DMS53 treated with DMSO at 0.1 percent for 48 hours (cell line): ENCODE data around the gene NAA10.
"Not testable (repeated sequence)": the region's sequence is repeated elsewhere in the genome, so short reads cannot be mapped to it uniquely, and the experiment has no call there.

ENCODE experiments used
- DNase-seq: peaks from one replicate; lab custom pipeline; 2025; ENCODE audit not compliant: unreplicated experiment; lab: John Stamatoyannopoulos, UW

Gene NAA10

GRCh38 chrX:153934762-153935325 is at the start of gene NAA10:
Gene NAA10, minus strand, starts transcription at chrX:153935037. Its CDS starts 133 bp downstream, at chrX:153934904.
- peak; percentile 65 for DNase-seq

DNA sequence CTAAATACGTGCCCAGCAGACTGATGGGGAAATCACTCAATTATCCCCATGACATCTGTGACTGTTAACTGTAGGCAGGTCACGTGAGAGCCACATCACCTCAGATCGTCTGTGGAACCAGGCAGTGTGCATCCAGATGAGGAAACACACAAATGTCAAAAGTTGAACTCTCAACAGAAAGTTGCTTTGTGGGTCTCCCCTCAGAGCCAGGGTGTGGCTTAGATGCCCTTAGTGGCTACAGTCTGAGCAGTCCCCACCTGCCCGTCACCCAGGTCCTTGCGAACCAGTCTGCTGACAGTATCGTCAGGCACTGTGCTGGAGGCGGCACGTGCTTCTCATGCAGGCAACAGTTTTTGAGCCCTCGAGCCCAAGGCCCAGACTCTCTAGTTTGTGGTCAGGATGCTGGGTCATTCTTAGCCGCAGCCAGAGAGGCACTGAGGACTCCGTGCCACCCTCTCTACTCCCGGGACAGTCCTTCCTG is 48.5 kb upstream of the NAA10 start:
- no peak for DNase-seq

GRCh38 chrX:153981771-153982533 is 47.1 kb upstream of the NAA10 start:
- DNase-seq, result no peak

GRCh38 chrX:153981231-153981630 is 46.4 kb upstream of the NAA10 start:
- DNase-seq, result no peak

GRCh38 chrX:153980394-153980793 is 45.6 kb upstream of the NAA10 start:
- not testable (repeated sequence) for DNase-seq

DNA sequence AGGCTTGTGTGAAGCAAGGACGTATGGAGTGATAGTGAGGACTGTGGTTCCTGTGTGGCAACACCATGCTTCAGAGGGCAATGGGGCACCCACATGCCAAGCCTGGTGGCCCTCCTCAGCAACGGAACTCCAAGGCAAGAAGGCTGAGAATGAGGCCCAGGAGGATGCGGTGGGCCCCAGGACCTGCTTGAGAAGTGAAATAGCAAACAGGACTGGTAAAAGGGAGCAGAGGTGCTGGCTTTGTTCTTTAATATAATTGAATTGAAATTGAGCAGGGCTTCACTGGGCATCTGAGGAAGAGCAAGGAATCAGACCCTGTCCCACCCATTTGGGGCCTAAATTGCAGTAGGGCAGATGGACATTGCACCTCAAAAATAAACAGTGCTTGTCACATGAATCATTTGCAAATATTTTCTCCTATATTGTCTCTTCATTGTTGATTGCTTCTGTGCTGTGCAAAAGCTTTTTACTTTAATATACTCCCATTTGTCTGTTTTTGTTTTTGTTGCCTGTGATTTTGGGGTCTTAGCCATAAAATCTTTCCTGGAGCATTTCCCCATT is 40.0 kb upstream of the NAA10 start:
- DNase-seq, result no peak

DNA sequence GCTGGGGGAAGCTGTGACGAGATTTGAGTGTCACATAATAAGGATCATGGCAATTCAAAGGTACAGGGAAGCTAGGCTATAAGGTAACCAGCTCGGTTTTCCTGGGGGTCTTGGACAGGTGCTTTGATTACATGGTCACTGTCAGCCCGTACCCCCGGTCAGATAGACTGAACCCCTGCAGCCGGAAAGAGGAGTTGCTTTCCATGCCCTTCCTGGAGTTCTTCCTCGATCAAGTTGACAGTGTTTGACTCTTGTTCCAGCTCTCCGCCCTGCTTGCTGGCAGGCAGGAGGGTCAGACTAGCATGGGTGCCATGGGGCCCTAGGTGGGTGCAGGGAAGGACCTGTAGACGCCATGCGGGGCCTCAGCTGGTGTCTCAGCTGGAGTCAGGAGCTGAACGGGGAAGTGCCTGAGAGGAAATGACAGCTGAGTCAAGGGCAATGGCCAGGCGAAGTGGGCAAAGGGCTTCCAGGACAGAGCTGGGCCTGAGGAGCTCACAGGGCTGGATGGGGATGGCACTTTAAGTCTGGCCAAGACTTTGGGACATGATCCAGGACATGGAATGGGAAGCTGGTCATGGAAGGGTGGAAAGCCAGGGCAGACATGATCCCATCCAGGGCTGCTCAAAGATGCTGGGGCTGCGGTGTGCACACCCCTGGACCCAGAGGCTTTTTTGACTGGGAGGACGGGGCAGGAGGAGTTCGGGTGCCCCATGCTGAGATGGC is 39.3 kb upstream of the NAA10 start:
- no peak for DNase-seq

DNA sequence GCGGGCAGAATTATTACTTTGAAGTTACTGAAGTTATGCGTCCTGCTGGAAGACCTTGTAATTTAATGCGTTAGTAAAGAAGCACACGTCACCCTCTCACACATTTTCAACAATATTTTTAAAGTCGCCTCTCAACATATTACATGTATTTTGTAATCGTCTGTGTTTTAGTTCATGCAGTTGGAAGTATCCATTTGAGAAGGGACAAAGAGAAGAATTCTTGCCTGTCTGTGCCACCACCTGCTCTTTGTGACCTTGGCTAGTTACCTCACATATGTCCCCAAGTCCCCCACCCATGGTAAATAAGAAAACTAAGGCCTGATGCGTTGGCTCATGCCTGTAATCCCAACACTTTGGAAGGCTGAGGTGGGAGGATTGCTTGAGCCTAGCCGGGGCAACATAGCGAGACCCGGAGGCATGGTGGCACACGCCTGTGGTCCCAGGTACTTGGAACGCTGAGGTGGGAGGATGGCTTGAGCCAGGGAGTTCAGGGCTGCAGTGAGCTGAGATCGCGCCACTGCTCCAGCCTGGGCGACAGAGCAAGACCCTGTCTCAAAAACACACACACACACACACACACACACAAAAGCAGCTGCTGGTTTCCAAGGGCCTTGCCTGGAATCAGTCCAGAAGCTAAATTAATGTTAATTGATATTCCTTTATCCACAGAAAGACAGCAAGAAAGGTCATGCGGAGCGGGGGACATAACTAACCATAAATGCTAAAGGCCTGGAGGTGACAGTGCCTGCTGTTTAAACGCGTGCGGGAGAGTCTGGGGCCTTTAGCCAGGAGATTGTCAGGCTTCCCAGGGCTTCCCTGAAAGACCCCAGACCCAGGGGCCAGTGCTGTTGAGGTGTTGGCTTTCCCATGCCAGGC is 38.5 kb upstream of the NAA10 start:
- DNase-seq, result no peak

- peak; percentile 72 for DNase-seq
These were observed 37.7 kb upstream of the NAA10 start, which contains the start of gene TMEM187 for GRCh38 chrX:153972368-153973126. Gene TMEM187, plus strand, starts transcription at chrX:153972754. Its CDS starts 9,309 bp downstream, at chrX:153982063.

GRCh38 chrX:153971450-153972367 is 36.9 kb upstream of the NAA10 start, which contains the start of gene HCFC1:
Gene HCFC1, minus strand, starts transcription at chrX:153971818. Its CDS starts 978 bp downstream, at chrX:153970840.
- DNase-seq, result peak; percentile 64

- DNase-seq, result peak; percentile 65
These were observed 36.2 kb upstream of the NAA10 start for GRCh38 chrX:153971124-153971449.

GRCh38 chrX:153970357-153971123 is 35.7 kb upstream of the NAA10 start:
- DNase-seq, result no peak

GRCh38 chrX:153969904-153970356 is 35.1 kb upstream of the NAA10 start:
- DNase-seq, result no peak

GRCh38 chrX:153969125-153969903 is 34.5 kb upstream of the NAA10 start:
- no peak for DNase-seq

DNA sequence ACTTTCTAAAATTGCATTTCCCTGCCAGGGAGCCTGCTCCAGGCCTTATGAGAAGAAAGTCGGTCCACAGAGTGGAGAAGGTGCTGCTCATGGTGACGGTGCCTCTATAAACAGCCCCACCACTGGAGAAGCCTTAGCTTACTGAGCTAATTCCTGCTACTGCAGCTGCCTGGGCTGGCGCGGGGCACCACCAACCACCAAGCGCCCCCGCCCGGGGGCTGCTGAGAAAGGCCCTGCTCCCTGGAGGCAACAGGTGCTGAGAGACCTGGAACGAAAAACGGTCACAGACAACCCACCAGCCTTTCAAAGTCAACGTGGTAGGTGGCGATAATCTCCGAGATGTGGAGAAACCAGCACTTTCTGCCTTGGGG is 33.9 kb upstream of the NAA10 start:
- DNase-seq, result no peak

DNA sequence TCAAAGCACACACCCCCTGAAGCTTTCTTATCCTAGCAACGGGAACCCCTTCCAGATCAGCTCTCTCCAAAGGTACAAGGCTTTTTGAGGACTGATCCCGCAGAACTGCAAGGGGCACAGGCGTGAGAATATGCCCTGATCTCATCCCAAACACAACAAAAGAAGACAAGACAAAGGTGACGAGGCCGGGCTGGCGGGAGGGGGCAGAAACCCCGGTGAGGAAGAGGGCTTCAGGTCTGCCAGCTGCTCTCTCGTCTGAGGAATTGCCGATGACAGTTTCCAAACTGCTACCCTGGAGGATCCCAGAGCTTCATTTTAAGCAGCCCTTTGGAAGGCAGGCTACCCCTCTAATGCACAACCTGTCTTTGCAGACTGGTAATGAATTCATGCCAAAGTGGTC is 33.4 kb upstream of the NAA10 start:
- no peak for DNase-seq

DNA sequence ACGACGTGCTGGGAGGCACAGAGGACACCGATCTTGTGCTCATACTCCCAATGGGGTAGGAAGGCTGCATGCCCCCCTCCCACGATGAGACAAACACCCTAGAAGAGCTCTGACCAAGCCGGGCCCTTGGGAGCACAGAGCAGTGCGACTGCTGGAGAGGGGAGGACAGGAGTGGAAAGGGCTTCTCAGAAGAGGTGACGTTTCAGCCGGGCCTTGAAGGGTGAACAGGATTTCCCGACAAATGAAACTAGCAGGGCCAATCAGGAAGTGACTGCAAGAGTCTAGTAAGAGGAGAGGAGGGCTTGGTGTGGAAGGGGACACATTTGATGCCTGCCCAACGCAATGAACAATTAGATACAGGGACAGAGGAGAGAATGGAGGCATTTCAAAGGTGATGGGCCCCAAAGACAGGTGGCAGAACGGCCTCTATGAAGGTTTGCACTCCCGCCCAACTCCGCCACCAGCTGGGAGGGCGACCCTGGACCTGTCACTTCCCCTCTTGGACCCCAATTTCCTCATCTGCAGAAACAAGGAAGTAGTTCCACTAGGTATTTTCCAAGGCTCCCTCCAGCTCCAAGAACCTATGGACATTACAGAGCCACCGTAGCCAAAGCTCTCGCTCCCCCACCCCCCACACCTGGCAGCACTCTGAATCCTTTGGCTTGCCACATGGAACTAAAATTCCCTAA is 32.8 kb upstream of the NAA10 start:
- no peak for DNase-seq
